OCI-M2 (cell line): ENCODE measurements around the gene TULP4.

Experiments
- DNase-seq: peaks from one replicate; lab custom pipeline; 2025; ENCODE audit not compliant: unreplicated experiment; lab: John Stamatoyannopoulos, UW

Gene TULP4

GRCh38 chr6:158416883-158417759, 104.9 kb downstream of the TULP4 start:
- no peak for DNase-seq

- no peak for DNase-seq
Measured at GRCh38 chr6:158417760-158418098, 105.5 kb downstream of the TULP4 start.

- DNase-seq, result no peak
Measured at GRCh38 chr6:158418501-158418900, 106.2 kb downstream of the TULP4 start.

- DNase-seq, result no peak
Measured at GRCh38 chr6:158419339-158419909, 107.2 kb downstream of the TULP4 start.

GRCh38 chr6:158421381-158421780, 109.1 kb downstream of the TULP4 start:
- DNase-seq, result no peak

GRCh38 chr6:158422629-158423238, 110.5 kb downstream of the TULP4 start:
- no peak for DNase-seq

GRCh38 chr6:158431036-158431435, 118.8 kb downstream of the TULP4 start:
- DNase-seq, result no peak

GRCh38 chr6:158431560-158431959, 119.3 kb downstream of the TULP4 start:
- no peak for DNase-seq

- no peak for DNase-seq
Measured at GRCh38 chr6:158437571-158437970, 125.3 kb downstream of the TULP4 start.

- DNase-seq, result no peak
Measured at GRCh38 chr6:158438226-158438625, 126.0 kb downstream of the TULP4 start.

GRCh38 chr6:158439255-158439654, 127.0 kb downstream of the TULP4 start:
- no peak for DNase-seq

- no peak for DNase-seq
Measured at GRCh38 chr6:158441716-158442215, 129.5 kb downstream of the TULP4 start.

GRCh38 chr6:158442306-158442705, 130.0 kb downstream of the TULP4 start:
- no peak for DNase-seq

- DNase-seq, result no peak
Measured at GRCh38 chr6:158445426-158446085, 133.3 kb downstream of the TULP4 start.

GRCh38 chr6:158448856-158449255, 136.6 kb downstream of the TULP4 start:
- no peak for DNase-seq

GRCh38 chr6:158452191-158452590, 139.9 kb downstream of the TULP4 start:
- DNase-seq, result no peak

GRCh38 chr6:158457131-158457530, 144.9 kb downstream of the TULP4 start:
- no peak for DNase-seq

- DNase-seq, result no peak
Measured at GRCh38 chr6:158457616-158458278, 145.5 kb downstream of the TULP4 start.

GRCh38 chr6:158459726-158460125, 147.5 kb downstream of the TULP4 start:
- no peak for DNase-seq

- no peak for DNase-seq
Measured at GRCh38 chr6:158460602-158461169, 148.4 kb downstream of the TULP4 start.

- no peak for DNase-seq
Measured at GRCh38 chr6:158461954-158462353, 149.7 kb downstream of the TULP4 start.
